Hepatocyte (in vitro differentiated cells): ENCODE data around the gene BORCS8. TPM values are rescaled to one million over a fixed set of nuclear protein-coding genes. Genes with fewer than 3 reads are reported as not detected.
"Not testable (repeated sequence)": the region's sequence is repeated elsewhere in the genome, so short reads cannot be mapped to it uniquely, and the experiment has no call there.

Experiments
- DNase-seq: peaks from one replicate; pipeline ENCODE4 v3.0.0-alpha.2; 2016; ENCODE audit warnings: low spot score
- H2AFZ ChIP-seq: fragments of 200-600 bp; sonication (generic); 2 replicates; pipeline ENCODE4 v1.6.0; 2016; ENCODE audit warnings: antibody characterized with exemption, mild to moderate bottlenecking
- H3K27ac ChIP-seq: fragments of 200-600 bp; sonication (generic); 2 replicates; pipeline ENCODE4 v1.5.1; 2016; ENCODE audit warnings: mild to moderate bottlenecking
- H3K27me3 ChIP-seq: fragments of 200-600 bp; sonication (generic); 2 replicates; pipeline ENCODE4 v1.6.1; 2016
- H3K36me3 ChIP-seq: fragments of 200-600 bp; sonication (generic); replicated peaks from 2 replicates; pipeline ENCODE4 v1.5.1; 2016; ENCODE audit warnings: low read depth; ENCODE audit not compliant: insufficient read depth
- H3K4me1 ChIP-seq: fragments of 200-600 bp; sonication (generic); 2 replicates; pipeline ENCODE4 v1.5.1; 2016; ENCODE audit warnings: mild to moderate bottlenecking, moderate library complexity; ENCODE audit not compliant: insufficient read depth
- H3K4me2 ChIP-seq: fragments of 200-600 bp; sonication (generic); 2 replicates; pipeline ENCODE4 v1.6.0; 2016
- H3K4me3 ChIP-seq: fragments of 200-600 bp; sonication (generic); 2 replicates; pipeline ENCODE4 v1.5.1; 2016; ENCODE audit warnings: mild to moderate bottlenecking
- H3K79me2 ChIP-seq: fragments of 200-600 bp; sonication (generic); 2 replicates; pipeline ENCODE4 v1.6.0; 2017; ENCODE audit warnings: mild to moderate bottlenecking
- H3K9me2 ChIP-seq: fragments of 200-600 bp; sonication (generic); replicated peaks from 2 replicates; pipeline ENCODE4 v1.6.0; 2017; ENCODE audit warnings: mild to moderate bottlenecking; ENCODE audit not compliant: insufficient read depth
- H3K9me3 ChIP-seq: fragments of 200-600 bp; sonication (generic); 2 replicates; pipeline ENCODE4 v1.5.1; 2016; ENCODE audit warnings: low read depth, mild to moderate bottlenecking
- H4K20me1 ChIP-seq: fragments of 200-600 bp; sonication (generic); 2 replicates; pipeline ENCODE4 v1.6.0; 2016; ENCODE audit warnings: mild to moderate bottlenecking; ENCODE audit not compliant: insufficient read depth, poor library complexity, severe bottlenecking
- EZH2 ChIP-seq: fragments of 200-600 bp; sonication (generic); IDR thresholded peaks from 2 replicates; pipeline ENCODE4 v1.6.1; 2016; ENCODE audit warnings: antibody characterized with exemption, mild to moderate bottlenecking, borderline replicate concordance
- EZH2phosphoT487 ChIP-seq: fragments of 200-600 bp; sonication (generic); IDR thresholded peaks from one replicate; pipeline ENCODE4 v1.6.1; 2018; ENCODE audit warnings: antibody characterized with exemption, mild to moderate bottlenecking, low read depth, moderate library complexity; ENCODE audit not compliant: unreplicated experiment, severe bottlenecking
- WGBS: methylation state at CpG from one replicate; pipeline ENCODE4 v1.1.6; 2016; ENCODE audit warnings: low lambda C conversion rate; ENCODE audit errors: missing lambda C conversion rate; 5-methylcytosine and 5-hydroxymethylcytosine counted together
- polyA plus RNA-seq: library from polyadenylated mRNA; unstranded; fragments of >200 nt; fragmentation: Nextera tagmentation; extraction: Ambion mirVana; gene quantifications from 2 replicates; pipeline ENCODE4 v1.2.1, GENCODE V29; 2016
- total RNA-seq: library from RNA; depleted of rRNA; stranded (reverse); fragments of >200 nt; gene quantifications from 2 replicates; pipeline ENCODE4 v1.2.3, GENCODE V29; 2014
- TF ChIP-seq, protein P1 (sequence below): fragments of 200-600 bp; sonication (generic); IDR thresholded peaks from 2 replicates; pipeline ENCODE4 v1.5.1; 2016; ENCODE audit warnings: antibody characterized with exemption, mild to moderate bottlenecking; ENCODE audit not compliant: poor library complexity

Gene BORCS8
- total and polyA plus RNA-seq, 2 experiments from 2014 or later, result 13.1 to 25.6 TPM

DNA sequence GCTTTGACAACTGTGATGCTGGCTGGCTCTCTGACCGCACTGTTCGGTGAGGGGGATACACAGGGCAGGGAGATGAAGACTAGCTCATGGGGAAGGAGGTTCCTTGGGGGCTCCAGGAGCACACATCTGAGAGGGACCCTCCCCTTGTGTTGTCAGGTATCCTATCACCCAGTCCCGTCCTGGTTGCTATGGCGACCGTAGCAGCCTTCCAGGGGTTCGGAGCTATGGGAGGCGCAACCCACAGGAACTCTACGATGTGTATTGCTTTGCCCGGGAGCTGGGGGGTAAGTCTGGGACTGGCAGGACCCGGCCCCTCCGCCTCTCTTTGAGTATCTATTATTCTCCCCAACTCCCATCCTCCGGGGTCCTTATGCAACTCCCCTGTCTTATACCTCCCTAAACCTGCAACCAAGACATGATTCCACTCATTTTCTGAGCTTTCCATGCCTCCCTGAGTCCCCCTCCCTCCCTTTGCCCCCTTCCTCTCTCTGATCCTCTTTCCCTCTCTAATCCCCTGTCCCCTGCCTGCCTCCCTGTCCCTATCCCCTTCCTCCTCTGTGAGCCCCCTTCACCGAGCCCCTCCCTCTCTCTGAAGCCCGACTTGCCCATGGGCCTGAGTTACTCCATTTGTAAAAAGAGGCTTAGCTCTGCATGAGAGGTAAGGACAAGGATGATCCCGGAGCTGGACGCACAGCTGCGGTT, 32.3 kb upstream of the BORCS8 start:
- Histone ChIP-seq H3K27me3 (peaks cover 24% of the 10 kb centered on the region), H3K27ac (no peak overlapping the region), H2AFZ (no peak overlapping the region), H3K36me3 (no peaks in the 10 kb centered on the region), H3K4me1 (no peaks in the 10 kb centered on the region), H3K9me2 (no peaks in the 10 kb centered on the region), H3K4me3 (no peak overlapping the region), H3K4me2 (peak overlapping the region; percentile 77), H4K20me1 (no peaks in the 10 kb centered on the region), H3K9me3 (no peaks in the 10 kb centered on the region), H3K79me2 (no peaks in the 10 kb centered on the region)
- 64% methylated on average over 14 of the region's 17 CpGs for WGBS
- TF ChIP-seq EZH2 (no peak), EZH2phosphoT487 (no peak)
- TF ChIP-seq, protein P1, sequence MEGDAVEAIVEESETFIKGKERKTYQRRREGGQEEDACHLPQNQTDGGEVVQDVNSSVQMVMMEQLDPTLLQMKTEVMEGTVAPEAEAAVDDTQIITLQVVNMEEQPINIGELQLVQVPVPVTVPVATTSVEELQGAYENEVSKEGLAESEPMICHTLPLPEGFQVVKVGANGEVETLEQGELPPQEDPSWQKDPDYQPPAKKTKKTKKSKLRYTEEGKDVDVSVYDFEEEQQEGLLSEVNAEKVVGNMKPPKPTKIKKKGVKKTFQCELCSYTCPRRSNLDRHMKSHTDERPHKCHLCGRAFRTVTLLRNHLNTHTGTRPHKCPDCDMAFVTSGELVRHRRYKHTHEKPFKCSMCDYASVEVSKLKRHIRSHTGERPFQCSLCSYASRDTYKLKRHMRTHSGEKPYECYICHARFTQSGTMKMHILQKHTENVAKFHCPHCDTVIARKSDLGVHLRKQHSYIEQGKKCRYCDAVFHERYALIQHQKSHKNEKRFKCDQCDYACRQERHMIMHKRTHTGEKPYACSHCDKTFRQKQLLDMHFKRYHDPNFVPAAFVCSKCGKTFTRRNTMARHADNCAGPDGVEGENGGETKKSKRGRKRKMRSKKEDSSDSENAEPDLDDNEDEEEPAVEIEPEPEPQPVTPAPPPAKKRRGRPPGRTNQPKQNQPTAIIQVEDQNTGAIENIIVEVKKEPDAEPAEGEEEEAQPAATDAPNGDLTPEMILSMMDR, result no peak
- DNase-seq, result no peak

DNA sequence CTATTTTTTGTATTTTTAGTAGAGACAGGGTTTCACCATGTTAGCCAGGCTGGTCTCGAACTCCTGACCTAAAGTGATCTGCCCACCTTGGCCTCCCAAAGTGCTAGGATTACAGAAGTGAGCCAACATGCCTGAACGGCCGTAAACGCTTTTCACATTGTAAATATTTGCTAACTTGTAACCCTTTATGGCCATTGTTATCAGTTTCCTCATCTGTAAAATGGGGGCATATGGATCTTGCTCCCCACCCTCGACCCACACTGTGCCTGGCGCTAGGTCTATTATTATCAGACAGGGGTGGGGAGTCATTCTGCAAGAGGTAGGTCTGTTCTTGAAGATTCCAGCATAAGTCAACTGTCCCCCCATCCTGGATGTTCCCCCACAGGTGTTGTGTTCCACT, 31.7 kb upstream of the BORCS8 start:
- no peak overlapping the region for H2AFZ ChIP-seq
- no peak overlapping the region for H3K4me3 ChIP-seq
- WGBS, result 64% methylated on average over 6 of the region's 6 CpGs
- TF ChIP-seq, protein P1, result no peak
- no peak for TF ChIP-seq EZH2phosphoT487
- no peak for TF ChIP-seq EZH2
- H4K20me1 ChIP-seq, result no peaks in the 10 kb centered on the region
- no peaks in the 10 kb centered on the region for H3K9me3 ChIP-seq
- H3K4me2 ChIP-seq, result no peak overlapping the region
- H3K27ac ChIP-seq, result no peak overlapping the region
- no peaks in the 10 kb centered on the region for H3K79me2 ChIP-seq
- H3K4me1 ChIP-seq, result no peaks in the 10 kb centered on the region
- no peaks in the 10 kb centered on the region for H3K9me2 ChIP-seq
- no peaks in the 10 kb centered on the region for H3K36me3 ChIP-seq
- peaks cover 24% of the 10 kb centered on the region for H3K27me3 ChIP-seq
- no peak for DNase-seq

DNA sequence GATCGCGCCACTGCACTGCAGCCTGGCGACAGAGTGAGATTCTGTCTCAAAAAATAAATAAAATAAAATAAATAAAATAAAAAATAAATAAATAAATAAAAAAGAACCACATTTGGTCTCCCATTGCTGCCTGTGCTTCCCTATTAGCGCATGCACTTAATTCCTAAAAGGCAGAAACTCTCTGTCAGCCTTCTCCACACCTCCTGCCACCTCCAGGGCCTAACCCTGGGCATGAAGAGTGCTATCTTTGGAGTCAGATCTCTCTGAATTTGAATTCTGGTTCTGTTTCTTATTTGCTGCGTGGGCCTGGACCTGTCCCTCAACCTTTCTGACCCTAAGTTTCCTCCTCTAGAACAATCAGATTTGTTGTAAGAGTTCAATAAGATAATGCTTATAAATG, 31.1 kb upstream of the BORCS8 start:
- Histone ChIP-seq H3K9me3 (no peaks in the 10 kb centered on the region), H3K4me3 (no peak overlapping the region), H3K79me2 (no peaks in the 10 kb centered on the region), H3K4me1 (no peaks in the 10 kb centered on the region), H3K27ac (no peak overlapping the region), H3K4me2 (no peak overlapping the region), H4K20me1 (no peaks in the 10 kb centered on the region), H3K36me3 (no peaks in the 10 kb centered on the region), H3K27me3 (peaks cover 24% of the 10 kb centered on the region), H3K9me2 (no peaks in the 10 kb centered on the region), H2AFZ (no peak overlapping the region)
- 91% methylated on average over 5 of the region's 5 CpGs for WGBS
- no peak for DNase-seq
- TF ChIP-seq, protein P1, result no peak
- TF ChIP-seq EZH2phosphoT487 (no peak), EZH2 (no peak)

DNA sequence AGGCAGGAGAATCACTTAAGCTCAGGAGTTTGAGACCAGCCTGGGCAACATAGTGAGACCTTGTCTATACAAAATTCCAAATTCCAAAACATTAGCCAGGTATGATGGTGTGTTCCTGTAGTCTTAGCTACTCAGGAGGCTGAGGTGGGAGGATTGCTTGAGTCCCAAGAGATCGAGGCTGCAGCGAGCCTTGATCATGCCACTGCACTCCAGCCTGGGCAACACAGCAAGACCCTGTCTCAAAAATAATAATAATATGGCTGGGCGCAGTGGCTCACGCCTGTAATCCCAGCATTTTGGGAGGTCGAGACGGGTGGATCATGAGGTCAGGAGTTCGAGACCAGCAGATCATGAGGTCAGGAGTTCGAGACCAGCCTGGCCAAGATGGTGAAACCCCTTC, 29.0 kb upstream of the BORCS8 start:
- peaks cover 20% of the 10 kb centered on the region for H3K27me3 ChIP-seq
- H3K36me3 ChIP-seq, H3K27ac ChIP-seq, H3K9me2 ChIP-seq, H3K4me2 ChIP-seq, H2AFZ ChIP-seq, H3K4me3 ChIP-seq, DNase-seq, H3K4me1 ChIP-seq, H4K20me1 ChIP-seq, H3K9me3 ChIP-seq, H3K79me2 ChIP-seq: not testable (repeated sequence)
- 88% methylated on average over 8 of the region's 8 CpGs for WGBS
